ENCODE results near the gene QRFP. TPM values are rescaled to one million over a fixed set of nuclear protein-coding genes. Genes with fewer than 3 reads are reported as not detected.

QRFP gene
- total RNA-seq, 1 experiment from 2014 or later, result not detected

DNA sequence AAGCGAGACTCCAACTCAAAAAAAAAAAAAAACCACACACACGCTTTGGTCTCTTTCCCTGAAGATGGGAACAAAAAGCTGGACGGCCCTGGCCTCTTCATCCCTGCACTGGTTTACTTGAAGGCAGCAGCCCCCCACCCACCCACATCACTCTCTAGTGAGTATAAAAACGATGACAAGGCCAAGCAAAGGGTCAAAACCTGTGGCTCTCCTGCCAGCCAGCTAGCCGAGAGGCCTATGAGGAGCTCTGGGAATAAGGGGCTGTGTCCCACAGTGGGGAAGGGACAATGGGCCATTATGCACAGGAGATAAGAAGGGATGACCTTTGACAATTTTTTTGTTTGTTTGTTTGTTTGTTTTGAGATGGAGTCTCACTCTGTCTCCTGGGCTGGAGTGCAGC, 13.1 kb downstream of the QRFP start:
- H3K9ac ChIP-seq (ENCODE audit: low read length), result no peak overlapping the region
- ATAC-seq, result no peak
- no TSS peak for BruUV-seq (replicated peaks)
- TF ChIP-seq, protein P1, sequence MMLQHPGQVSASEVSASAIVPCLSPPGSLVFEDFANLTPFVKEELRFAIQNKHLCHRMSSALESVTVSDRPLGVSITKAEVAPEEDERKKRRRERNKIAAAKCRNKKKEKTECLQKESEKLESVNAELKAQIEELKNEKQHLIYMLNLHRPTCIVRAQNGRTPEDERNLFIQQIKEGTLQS (IDR thresholded peaks at IDR 0.05), result no peak
- TF ChIP-seq YY1 (IDR thresholded peaks at IDR 0.05; ENCODE audit: extremely low read depth, insufficient replicate concordance, low read depth, low read length) (no peak), SRF (IDR thresholded peaks at IDR 0.05; ENCODE audit: low read depth) (no peak)
- POLR2A ChIA-PET, result interaction anchor here (0.7 kb wide), 1 partner anchor 228 kb away, joined by 3 read pairs; no protein-coding TSS in a partner anchor
- no peaks in the 10 kb centered on the region; a peak in 1 of 4 replicates for H3K4me1 ChIP-seq (ENCODE audit: control insufficient read depth in 1 of 2, insufficient read depth in 2 of 2, low read length in 2 of 2)
- CTCF ChIA-PET, result interaction anchor here (1.2 kb wide), 1 partner anchor 13 kb away, joined by 3 read pairs; no protein-coding TSS in a partner anchor
- RAD21 ChIA-PET (ENCODE audit: low non-redundant PET in 1 of 2, low total read pairs in 2 of 2, uncharacterized antibody in 2 of 2, unreplicated experiment in 2 of 2), result no interaction called here
- intact Hi-C loops (cut with micrococcal nuclease), result no loop called here
- H3K4me2 ChIP-seq (ENCODE audit: low read length), result no peak overlapping the region
- H4K20me1 ChIP-seq (ENCODE audit: insufficient read depth), result no peaks in the 10 kb centered on the region
- H3K36me3 ChIP-seq (ENCODE audit: control insufficient read depth in 1 of 2, insufficient read depth in 2 of 2, low read length in 2 of 2), result peaks cover 11 to 29% of the 10 kb centered on the region in 2 experiments; a peak in 3 of 4 replicates
- H3K9me2 ChIP-seq (ENCODE audit: insufficient read depth), result no peaks in the 10 kb centered on the region
- H3K27ac ChIP-seq (ENCODE audit: low read depth, low read length), result no peak overlapping the region
- H2AFZ ChIP-seq (ENCODE audit: low read depth, low read length, poor library complexity, severe bottlenecking), result no peak overlapping the region
- no peaks in the 10 kb centered on the region for H3K79me2 ChIP-seq (ENCODE audit: insufficient read depth, low read length)
- no peaks in the 10 kb centered on the region for H3K27me3 ChIP-seq (ENCODE audit: insufficient read depth, low read length)
- DNase-seq (ENCODE audit: low read depth, low spot score), result no peak
- H3K9me3 ChIP-seq (ENCODE audit: control insufficient read depth in 1 of 2, insufficient read depth in 1 of 2, low read depth in 1 of 2, low read length in 2 of 2), result no peaks in the 10 kb centered on the region
- no peak overlapping the region for H3K4me3 ChIP-seq (replicated peaks in 1 of 2; ENCODE audit: low read depth in 1 of 2, low read length in 2 of 2)

DNA sequence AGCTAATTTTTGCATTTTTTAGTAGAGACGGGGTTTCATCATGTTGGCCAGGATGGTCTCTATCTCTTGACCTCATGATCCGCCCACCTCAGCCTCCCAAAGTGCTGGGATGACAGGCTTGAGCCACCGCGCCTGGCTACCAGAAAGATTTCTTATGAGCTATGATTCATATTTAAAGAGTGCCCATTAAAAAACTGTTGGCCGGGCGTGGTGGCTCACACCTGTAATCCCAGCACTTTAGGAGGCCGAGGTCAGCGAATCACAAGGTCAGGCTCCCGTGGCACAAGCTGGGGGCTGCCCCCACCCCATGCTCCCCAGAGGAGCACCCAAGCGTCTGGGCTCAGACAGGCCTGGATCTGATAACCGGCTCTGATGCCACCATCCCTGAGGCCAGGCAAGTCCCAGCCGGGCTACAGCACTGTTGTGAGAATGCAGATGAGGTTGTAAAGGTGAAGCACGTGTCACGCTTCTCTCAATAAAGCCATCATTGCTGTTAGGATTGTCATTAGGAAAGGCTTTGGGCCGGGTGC, 13.9 kb downstream of the QRFP start:
- Histone ChIP-seq H3K9me2 (ENCODE audit: insufficient read depth) (no peaks in the 10 kb centered on the region), H3K9me3 (ENCODE audit: control insufficient read depth in 1 of 2, insufficient read depth in 1 of 2, low read depth in 1 of 2, low read length in 2 of 2) (no peaks in the 10 kb centered on the region), H3K27ac (ENCODE audit: low read depth, low read length) (no peak overlapping the region), H2AFZ (ENCODE audit: low read depth, low read length, poor library complexity, severe bottlenecking) (no peak overlapping the region), H3K4me2 (ENCODE audit: low read length) (no peak overlapping the region), H3K4me1 (ENCODE audit: control insufficient read depth in 1 of 2, insufficient read depth in 2 of 2, low read length in 2 of 2) (no peaks in the 10 kb centered on the region; a peak in 1 of 4 replicates), H3K9ac (ENCODE audit: low read length) (no peak overlapping the region), H3K79me2 (ENCODE audit: insufficient read depth, low read length) (no peaks in the 10 kb centered on the region), H3K36me3 (ENCODE audit: control insufficient read depth in 1 of 2, insufficient read depth in 2 of 2, low read length in 2 of 2) (peaks cover 15 to 33% of the 10 kb centered on the region in 2 experiments; a peak in 3 of 4 replicates), H3K27me3 (ENCODE audit: insufficient read depth, low read length) (no peaks in the 10 kb centered on the region), H4K20me1 (ENCODE audit: insufficient read depth) (no peaks in the 10 kb centered on the region), H3K4me3 (replicated peaks in 1 of 2; ENCODE audit: low read depth in 1 of 2, low read length in 2 of 2) (no peak overlapping the region)
- POLR2A ChIA-PET, result no interaction called here
- RAD21 ChIA-PET (ENCODE audit: low non-redundant PET in 1 of 2, low total read pairs in 2 of 2, uncharacterized antibody in 2 of 2, unreplicated experiment in 2 of 2), result no interaction called here
- intact Hi-C loops (cut with micrococcal nuclease), result no loop called here
- CTCF ChIA-PET, result interaction anchor here (1.2 kb wide), 1 partner anchor 13 kb away, joined by 3 read pairs; no protein-coding TSS in a partner anchor
- ATAC-seq, result no peak
- no TSS peak for BruUV-seq (replicated peaks)
- TF ChIP-seq POLR2A (IDR thresholded peaks at IDR 0.05; ENCODE audit: borderline replicate concordance, extremely low read depth, insufficient read depth, insufficient read length), result no peak
- no peak for TF ChIP-seq RAD21 (IDR thresholded peaks at IDR 0.05; ENCODE audit: low read depth)
- no peak for TF ChIP-seq ZFX (IDR thresholded peaks at IDR 0.05)
- TF ChIP-seq CEBPB (IDR thresholded peaks at IDR 0.05; ENCODE audit: low read depth), result no peak
- TF ChIP-seq EZH2 (IDR thresholded peaks at IDR 0.05), result no peak
- TF ChIP-seq, protein P2, sequence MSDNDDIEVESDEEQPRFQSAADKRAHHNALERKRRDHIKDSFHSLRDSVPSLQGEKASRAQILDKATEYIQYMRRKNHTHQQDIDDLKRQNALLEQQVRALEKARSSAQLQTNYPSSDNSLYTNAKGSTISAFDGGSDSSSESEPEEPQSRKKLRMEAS (IDR thresholded peaks at IDR 0.05), result no peak
- no peak for TF ChIP-seq EGR1 (IDR thresholded peaks at IDR 0.05; ENCODE audit: low read depth)
- TF ChIP-seq, protein P3, sequence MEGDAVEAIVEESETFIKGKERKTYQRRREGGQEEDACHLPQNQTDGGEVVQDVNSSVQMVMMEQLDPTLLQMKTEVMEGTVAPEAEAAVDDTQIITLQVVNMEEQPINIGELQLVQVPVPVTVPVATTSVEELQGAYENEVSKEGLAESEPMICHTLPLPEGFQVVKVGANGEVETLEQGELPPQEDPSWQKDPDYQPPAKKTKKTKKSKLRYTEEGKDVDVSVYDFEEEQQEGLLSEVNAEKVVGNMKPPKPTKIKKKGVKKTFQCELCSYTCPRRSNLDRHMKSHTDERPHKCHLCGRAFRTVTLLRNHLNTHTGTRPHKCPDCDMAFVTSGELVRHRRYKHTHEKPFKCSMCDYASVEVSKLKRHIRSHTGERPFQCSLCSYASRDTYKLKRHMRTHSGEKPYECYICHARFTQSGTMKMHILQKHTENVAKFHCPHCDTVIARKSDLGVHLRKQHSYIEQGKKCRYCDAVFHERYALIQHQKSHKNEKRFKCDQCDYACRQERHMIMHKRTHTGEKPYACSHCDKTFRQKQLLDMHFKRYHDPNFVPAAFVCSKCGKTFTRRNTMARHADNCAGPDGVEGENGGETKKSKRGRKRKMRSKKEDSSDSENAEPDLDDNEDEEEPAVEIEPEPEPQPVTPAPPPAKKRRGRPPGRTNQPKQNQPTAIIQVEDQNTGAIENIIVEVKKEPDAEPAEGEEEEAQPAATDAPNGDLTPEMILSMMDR (IDR thresholded peaks at IDR 0.05 in 2 of 3, conservative IDR thresholded peaks at IDR 0.05 in 1 of 3; ENCODE audit: borderline replicate concordance in 1 of 3, insufficient read depth in 1 of 3, low read depth in 2 of 3, low read length in 2 of 3), result no peak
- DNase-seq (ENCODE audit: low read depth, low spot score), result no peak
